Panc1 (cell line): Measurements from ENCODE around the gene TRMT44. TPM values are rescaled to one million over a fixed set of nuclear protein-coding genes. Genes with fewer than 3 reads are reported as not detected.

Experiments
- ATAC-seq: fragments of 200-7000 bp; cut with Tn5 transposase; 2 replicates; pipeline ENCODE4 v1.9.1; 2020; ENCODE audit warnings: mild to moderate bottlenecking, moderate library complexity
- BruUV-seq: library from RNA; stranded (reverse); fragments of 400-500 nt; replicated peaks from 2 replicates; lab custom pipeline; 2021; lab: Mats Ljungman, UMichigan
- CTCF ChIA-PET: fragments of 300-600 bp; sonication (Branson Sonifier 250); formaldehyde crosslinking; loops from one replicate; lab custom pipeline; 2022; ENCODE audit warnings: antibody characterized with exemption; lab: Charles Lee
- POLR2A ChIA-PET: fragments of 300-600 bp; sonication (Branson Sonifier 250); formaldehyde crosslinking; loops from one replicate; lab custom pipeline; 2022; ENCODE audit warnings: antibody characterized with exemption; lab: Charles Lee
- DNase-seq: peaks from one replicate; pipeline ENCODE4 v3.0.0-alpha.2; 2010; ENCODE audit warnings: low read depth, low spot score
- H3K27ac ChIP-seq: 2 replicates; pipeline ENCODE4 v1.5.1; 2011; ENCODE audit warnings: mild to moderate bottlenecking, low read length, inconsistent platforms
- H3K27me3 ChIP-seq: fragments of 200-500 bp; sonication (Bioruptor generic); 2 replicates; pipeline ENCODE4 v1.6.0; 2014; ENCODE audit warnings: low read length, inconsistent platforms; ENCODE audit not compliant: control insufficient read depth, insufficient read depth
- H3K36me3 ChIP-seq: fragments of 200-500 bp; sonication (Bioruptor generic); 2 replicates; pipeline ENCODE4 v1.5.1; 2014; ENCODE audit warnings: inconsistent platforms, mild to moderate bottlenecking, low read length, moderate library complexity; ENCODE audit not compliant: control insufficient read depth, insufficient read depth
- H3K4me1 ChIP-seq: 2 replicates; pipeline ENCODE4 v1.5.1; 2011; ENCODE audit warnings: inconsistent platforms, mild to moderate bottlenecking, low read length, moderate library complexity; ENCODE audit not compliant: control insufficient read depth, insufficient read depth
- H3K4me3 ChIP-seq, 2 experiments: 2 replicates each; pipeline ENCODE4 v1.5.1; 2011 to 2012; ENCODE audit warnings: low read depth in 2 of 2, low read length in 2 of 2, mild to moderate bottlenecking in 2 of 2, inconsistent platforms in 1 of 2, moderate library complexity in 1 of 2
- H3K9me3 ChIP-seq: fragments of 200-500 bp; sonication (Bioruptor generic); 2 replicates; pipeline ENCODE4 v1.5.1; 2014; ENCODE audit warnings: low read depth, mild to moderate bottlenecking, inconsistent platforms, low read length, moderate library complexity; ENCODE audit not compliant: control insufficient read depth, insufficient read depth
- CTCF ChIP-seq: fragments of 450-650 bp; IDR thresholded peaks from 2 replicates; pipeline ENCODE4 v1.5.1; 2017; ENCODE audit warnings: mild to moderate bottlenecking
- POLR2AphosphoS5 ChIP-seq: IDR thresholded peaks from 2 replicates; pipeline ENCODE4 v1.6.1; 2012; ENCODE audit warnings: mild to moderate bottlenecking, low read depth, low read length, moderate library complexity
- REST ChIP-seq, 2 experiments: IDR thresholded peaks; 2 replicates each; pipeline ENCODE4 v1.6.1; 2011 to 2012; ENCODE audit warnings: low read depth in 2 of 2, control low read depth in 1 of 2, low read length in 1 of 2, mild to moderate bottlenecking in 1 of 2, moderate library complexity in 1 of 2; ENCODE audit not compliant: insufficient read depth in 1 of 2
- SIN3A ChIP-seq: IDR thresholded peaks from 2 replicates; pipeline ENCODE4 v1.6.1; 2012; ENCODE audit warnings: low read depth, mild to moderate bottlenecking, low read length, moderate library complexity, borderline replicate concordance; ENCODE audit not compliant: insufficient read depth
- TCF7L2 ChIP-seq: IDR thresholded peaks from 2 replicates; pipeline ENCODE4 v1.6.1; 2011; ENCODE audit warnings: mild to moderate bottlenecking, low read depth, low read length, inconsistent platforms
- in situ Hi-C: cut with HindIII; loops from 2 replicates; pipeline ENCODE4 v1.10.0; 2016; ENCODE audit warnings: low sequenced_read_pairs, low pct_unique_long_range_greater_than_20kb
- intact Hi-C: fragments of 100-400 bp; cut with micrococcal nuclease; formaldehyde crosslinking; loops from one replicate; pipeline ENCODE4 v1.10.0; 2022; ENCODE audit not compliant: unreplicated experiment
- total RNA-seq: library from RNA; stranded (reverse); gene quantifications from one replicate; pipeline ENCODE4 v1.2.1, GENCODE V29; 2021; ENCODE audit not compliant: unreplicated experiment

TRMT44 gene
- total RNA-seq, 1 experiment from 2014 or later: 10.8 TPM

GRCh38 chr4:8506006-8506372, 65.4 kb downstream of the TRMT44 start:
- H3K4me1 ChIP-seq: no peaks in the 10 kb centered on the region
- DNase-seq: no peak
- no TSS peak for BruUV-seq
- no peak overlapping the region for H3K27ac ChIP-seq
- no peaks in the 10 kb centered on the region for H3K9me3 ChIP-seq
- H3K36me3 ChIP-seq: no peaks in the 10 kb centered on the region
- intact Hi-C loops: no loop called here
- ChIA-PET CTCF (no interaction called here), POLR2A (no interaction called here)
- ATAC-seq: no peak
- no peak for TF ChIP-seq SIN3A
- TF ChIP-seq POLR2AphosphoS5: no peak
- no peak for TF ChIP-seq REST (IDR thresholded peaks at IDR 0.05; ENCODE audit: insufficient read depth in 1 of 2, low read depth in 2 of 2, low read length in 1 of 2)
- no peak for TF ChIP-seq TCF7L2
- TF ChIP-seq CTCF: no peak
- no peaks in the 10 kb centered on the region for H3K27me3 ChIP-seq
- no peak overlapping the region for H3K4me3 ChIP-seq
- in situ Hi-C loops: no loop called here

GRCh38 chr4:8506373-8507195, 66.0 kb downstream of the TRMT44 start:
- intact Hi-C loops: no loop called here
- ChIA-PET POLR2A (no interaction called here), CTCF (no interaction called here)

GRCh38 chr4:8507196-8507570, 66.6 kb downstream of the TRMT44 start:
- in situ Hi-C loops: no loop called here
- no peaks in the 10 kb centered on the region for H3K27me3 ChIP-seq
- ChIA-PET CTCF (no interaction called here), POLR2A (no interaction called here)
- intact Hi-C loops: no loop called here
- no peak overlapping the region for H3K4me3 ChIP-seq
- DNase-seq (no peak), ATAC-seq (no peak)
- H3K4me1 ChIP-seq: no peaks in the 10 kb centered on the region
- no peak overlapping the region for H3K27ac ChIP-seq
- no peak for TF ChIP-seq TCF7L2
- no peak for TF ChIP-seq REST (IDR thresholded peaks at IDR 0.05; ENCODE audit: insufficient read depth in 1 of 2, low read depth in 2 of 2, low read length in 1 of 2)
- no peak for TF ChIP-seq POLR2AphosphoS5
- TF ChIP-seq SIN3A: no peak
- TF ChIP-seq CTCF: no peak
- H3K9me3 ChIP-seq: no peaks in the 10 kb centered on the region
- H3K36me3 ChIP-seq: no peaks in the 10 kb centered on the region
- BruUV-seq: no TSS peak

More at GRCh38 chr4:8506373-8507195, 66.0 kb downstream of the TRMT44 start:
- no peak overlapping the region for H3K4me3 ChIP-seq
- H3K36me3 ChIP-seq: no peaks in the 10 kb centered on the region
- no peak for TF ChIP-seq SIN3A
- ATAC-seq: no peak
- no TSS peak for BruUV-seq
- H3K27ac ChIP-seq: no peak overlapping the region
- in situ Hi-C loops: no loop called here
- no peaks in the 10 kb centered on the region for H3K9me3 ChIP-seq
- no peaks in the 10 kb centered on the region for H3K27me3 ChIP-seq
- no peaks in the 10 kb centered on the region for H3K4me1 ChIP-seq
- no peak for DNase-seq
